IPS DF 6.9 (cell line): ENCODE measurements around the gene POGLUT2.

Experiments
- DNase-seq: peaks from one replicate; pipeline ENCODE4 v3.0.0-alpha.2; 2013; ENCODE audit warnings: low read depth, low spot score
- H3K27ac ChIP-seq: one replicate; pipeline ENCODE4 v1.5.1; 2013; ENCODE audit warnings: low read length, control low read depth
- H3K27me3 ChIP-seq: 2 replicates; pipeline ENCODE4 v1.6.1; 2013; ENCODE audit warnings: mild to moderate bottlenecking, low read length; ENCODE audit not compliant: control insufficient read depth, insufficient read depth
- H3K36me3 ChIP-seq: 2 replicates; pipeline ENCODE4 v1.6.1; 2013; ENCODE audit warnings: low read length; ENCODE audit not compliant: control insufficient read depth, insufficient read depth
- H3K4me1 ChIP-seq: 2 replicates; pipeline ENCODE4 v1.6.1; 2013; ENCODE audit warnings: low read length; ENCODE audit not compliant: control insufficient read depth, insufficient read depth
- H3K4me3 ChIP-seq: 2 replicates; pipeline ENCODE4 v1.5.1; 2013; ENCODE audit warnings: mild to moderate bottlenecking, low read length
- H3K9me3 ChIP-seq: 2 replicates; pipeline ENCODE4 v1.6.1; 2013; ENCODE audit warnings: low read length, inconsistent platforms; ENCODE audit not compliant: control insufficient read depth, insufficient read depth
- WGBS: extraction: QIAGEN DNeasy Blood & Tissue Kit; methylation state at CpG from one replicate; pipeline ENCODE4 v1.1.7; 2013; ENCODE audit warnings: mixed read lengths, missing lambda C conversion rate; ENCODE audit not compliant: insufficient read length, insufficient coverage; 5-methylcytosine and 5-hydroxymethylcytosine counted together

Gene POGLUT2

DNA sequence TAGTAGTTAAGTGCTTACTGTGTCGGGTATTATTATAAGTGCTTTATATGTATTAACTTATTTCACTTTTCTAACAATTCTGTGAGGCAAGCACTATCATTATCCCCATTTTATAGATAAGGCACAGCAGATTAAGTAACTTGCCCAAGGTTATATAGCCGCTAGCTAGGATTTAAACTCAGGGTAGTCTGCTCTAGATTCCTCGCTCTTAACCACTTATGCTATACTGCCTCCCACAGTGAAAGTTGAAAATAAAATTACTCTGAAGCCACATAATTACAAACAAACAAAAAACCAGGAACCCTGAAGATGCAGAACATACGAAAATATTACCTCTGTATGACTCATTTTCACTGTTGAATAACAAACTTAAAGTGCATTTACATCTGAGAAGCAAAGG lies 29.1 kb downstream of the POGLUT2 start:
- Histone ChIP-seq H3K36me3 (no peaks in the 10 kb centered on the region), H3K27ac (no peak overlapping the region), H3K4me3 (no peak overlapping the region), H3K27me3 (no peaks in the 10 kb centered on the region; the same call in 1 of the 2 replicates), H3K4me1 (0 out of 2 replicates have a peak, but pooled peaks cover 1% of the 10 kb centered on the region), H3K9me3 (no peaks in the 10 kb centered on the region)
- no peak for DNase-seq
- no CpG with 5 or more reads among the region's 4 CpGs for WGBS

GRCh38 chr13:102768909-102769308 lies 29.9 kb downstream of the POGLUT2 start:
- no peak overlapping the region for H3K4me3 ChIP-seq
- H3K9me3 ChIP-seq: no peaks in the 10 kb centered on the region
- H3K4me1 ChIP-seq: no peaks in the 10 kb centered on the region
- no peaks in the 10 kb centered on the region for H3K36me3 ChIP-seq
- no peak overlapping the region for H3K27ac ChIP-seq
- WGBS: no CpG with 5 or more reads among the region's 2 CpGs
- no peak for DNase-seq
- H3K27me3 ChIP-seq: no peaks in the 10 kb centered on the region; the same call in 1 of the 2 replicates

DNA sequence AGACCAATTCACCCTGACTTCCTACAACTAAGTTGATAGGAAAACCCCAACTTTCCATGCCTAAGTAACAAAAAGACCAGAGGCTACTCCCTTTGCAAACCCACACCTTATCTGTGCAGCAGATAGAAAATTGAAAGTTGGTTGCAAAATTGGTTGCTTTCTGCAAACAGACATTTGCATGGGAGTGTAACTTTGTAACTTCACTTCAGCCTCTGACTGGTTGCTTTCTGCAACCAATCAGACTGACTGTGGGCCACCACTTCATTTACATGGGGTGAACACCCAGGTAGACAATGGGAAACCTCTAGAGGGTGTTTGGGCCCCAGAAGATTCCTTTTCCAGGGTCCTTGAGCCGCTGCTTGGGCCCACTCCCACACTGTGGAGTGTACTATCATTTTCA lies 35.0 kb downstream of the POGLUT2 start:
- Histone ChIP-seq H3K4me3 (no peak overlapping the region), H3K4me1 (no peaks in the 10 kb centered on the region), H3K27me3 (no peaks in the 10 kb centered on the region), H3K27ac (no peak overlapping the region), H3K9me3 (no peaks in the 10 kb centered on the region), H3K36me3 (no peaks in the 10 kb centered on the region)
- WGBS: no CpG with 5 or more reads among the region's 1 CpG
- DNase-seq: no peak

GRCh38 chr13:102761071-102761470 lies 37.7 kb downstream of the POGLUT2 start:
- no CpG with 5 or more reads among the region's 1 CpG for WGBS
- Histone ChIP-seq H3K27me3 (no peaks in the 10 kb centered on the region), H3K36me3 (no peaks in the 10 kb centered on the region), H3K27ac (no peak overlapping the region), H3K4me1 (no peaks in the 10 kb centered on the region), H3K9me3 (no peaks in the 10 kb centered on the region), H3K4me3 (no peak overlapping the region)
- no peak for DNase-seq

DNA sequence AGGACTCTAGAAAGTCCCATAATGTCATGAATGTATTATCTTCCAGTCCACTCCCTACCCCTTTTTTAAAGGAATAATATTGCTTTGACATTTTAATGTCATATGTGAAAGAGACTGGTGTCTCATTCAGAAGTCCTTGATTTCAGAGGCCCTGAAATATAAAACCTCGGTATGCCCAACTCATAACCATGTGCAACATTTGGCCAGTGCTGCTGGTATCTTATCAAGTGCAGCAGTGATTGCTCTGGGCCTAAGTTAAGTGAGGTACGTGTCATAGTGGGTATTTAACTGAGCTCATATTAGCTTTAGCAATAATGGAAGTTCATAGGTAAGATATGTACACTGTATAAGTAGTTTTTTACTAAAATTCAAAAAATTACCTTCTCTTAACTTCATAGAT lies 39.9 kb downstream of the POGLUT2 start:
- no peak for DNase-seq
- H3K9me3 ChIP-seq: no peaks in the 10 kb centered on the region
- H3K4me3 ChIP-seq: no peak overlapping the region
- no peak overlapping the region for H3K27ac ChIP-seq
- no peaks in the 10 kb centered on the region for H3K4me1 ChIP-seq
- H3K36me3 ChIP-seq: no peaks in the 10 kb centered on the region
- no CpG with 5 or more reads among the region's 2 CpGs for WGBS
- no peaks in the 10 kb centered on the region for H3K27me3 ChIP-seq

- H3K36me3 ChIP-seq: no peaks in the 10 kb centered on the region
- H3K27me3 ChIP-seq: no peaks in the 10 kb centered on the region
- no peak overlapping the region for H3K4me3 ChIP-seq
- no peaks in the 10 kb centered on the region for H3K4me1 ChIP-seq
- no CpG with 5 or more reads among the region's 1 CpG for WGBS
- no peak overlapping the region for H3K27ac ChIP-seq
- no peak for DNase-seq
- no peaks in the 10 kb centered on the region for H3K9me3 ChIP-seq
Observed at GRCh38 chr13:102757006-102757405, 41.8 kb downstream of the POGLUT2 start.

DNA sequence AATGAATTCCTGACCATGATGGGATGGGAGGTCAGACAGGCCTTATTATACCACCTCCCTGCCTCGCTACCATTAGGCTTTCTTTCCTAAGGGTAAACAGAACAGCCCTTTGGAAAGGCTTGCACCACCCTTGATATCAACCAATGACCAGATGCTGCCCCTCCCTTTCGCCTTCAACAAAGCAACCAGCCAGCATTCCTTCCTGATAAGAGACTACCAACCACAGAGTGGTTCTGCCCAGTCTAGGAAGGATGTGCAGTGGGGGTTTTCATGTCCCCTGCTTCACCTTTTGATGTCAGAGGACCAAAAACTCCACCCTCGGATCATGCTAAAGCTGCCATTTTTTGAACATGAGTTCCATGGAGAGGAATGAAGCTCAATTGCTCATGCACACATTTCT lies 46.9 kb downstream of the POGLUT2 start:
- Histone ChIP-seq H3K27ac (no peak overlapping the region), H3K4me3 (no peak overlapping the region), H3K36me3 (no peaks in the 10 kb centered on the region), H3K9me3 (no peaks in the 10 kb centered on the region; the same call in 1 of the 2 replicates), H3K27me3 (no peaks in the 10 kb centered on the region), H3K4me1 (no peaks in the 10 kb centered on the region)
- WGBS: no CpG with 5 or more reads among the region's 3 CpGs
- no peak for DNase-seq

DNA sequence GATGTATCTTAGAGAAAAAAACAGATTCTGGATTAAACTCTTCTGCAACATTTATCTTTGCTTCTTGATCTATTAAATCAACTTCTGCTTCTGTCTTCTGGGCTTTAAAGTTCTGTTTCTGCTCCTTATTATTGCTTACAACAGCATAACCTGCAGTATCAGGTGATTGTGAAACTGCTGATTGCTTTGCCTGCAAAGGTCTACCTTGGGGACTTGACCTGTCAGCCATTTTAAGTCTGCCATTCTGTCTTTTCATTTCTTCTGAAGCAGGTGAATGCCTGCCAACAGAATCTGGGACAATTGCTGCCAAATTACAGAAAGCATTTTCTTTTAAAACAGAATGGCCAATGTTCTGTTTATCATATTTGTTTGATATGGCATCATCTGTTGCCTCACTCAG lies 56.3 kb downstream of the POGLUT2 start:
- Histone ChIP-seq H3K9me3 (no peaks in the 10 kb centered on the region), H3K27me3 (no peaks in the 10 kb centered on the region), H3K4me1 (no peaks in the 10 kb centered on the region), H3K36me3 (no peaks in the 10 kb centered on the region), H3K27ac (no peak overlapping the region), H3K4me3 (no peak overlapping the region)
- no peak for DNase-seq

GRCh38 chr13:102742101-102742500 lies 56.7 kb downstream of the POGLUT2 start:
- Histone ChIP-seq H3K9me3 (no peaks in the 10 kb centered on the region), H3K27me3 (no peaks in the 10 kb centered on the region), H3K4me3 (no peak overlapping the region), H3K27ac (no peak overlapping the region), H3K4me1 (no peaks in the 10 kb centered on the region), H3K36me3 (no peaks in the 10 kb centered on the region)
- no CpG with 5 or more reads among the region's 1 CpG for WGBS
- no peak for DNase-seq
